ENCODE results near the gene ZBTB17.

Gene ZBTB17

DNA sequence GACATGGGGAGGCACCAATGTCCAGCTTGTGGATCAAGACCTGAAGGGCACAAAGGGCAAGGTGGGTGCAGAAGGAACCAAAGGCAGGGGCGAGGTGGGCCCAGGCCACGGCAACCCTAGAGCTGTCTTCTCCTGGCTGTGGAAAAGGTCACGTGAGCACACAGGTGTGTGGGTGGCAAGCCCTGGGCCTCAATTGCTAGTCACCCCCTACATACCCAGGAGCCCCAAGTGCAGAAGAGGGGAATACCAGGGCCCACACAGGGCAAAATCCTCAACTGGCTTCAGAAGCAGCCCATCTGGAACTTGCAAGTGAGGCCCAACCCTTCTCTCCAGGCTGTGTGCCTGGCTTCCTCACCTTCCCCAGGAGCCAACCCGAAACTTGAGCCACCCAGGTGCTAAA lies 25.6 kb downstream of the ZBTB17 start:
- no peak for DNase-seq (ENCODE audit: low read depth, low spot score)

GRCh38 chr1:15949453-15950245 lies 26.3 kb downstream of the ZBTB17 start:
- peak; percentile 94 for DNase-seq (ENCODE audit: low read depth, low spot score)

More for the DNA sequence above, 25.6 kb downstream of the ZBTB17 start:
- peak overlapping the region; percentile 98 for H3K27ac ChIP-seq

GRCh38 chr1:15948595-15949452 lies 27.1 kb downstream of the ZBTB17 start:
- H3K27ac ChIP-seq = peak overlapping the region; percentile 98
- DNase-seq (ENCODE audit: low read depth, low spot score) = peak; percentile 43

More at GRCh38 chr1:15949453-15950245, 26.3 kb downstream of the ZBTB17 start:
- H3K27ac ChIP-seq = peak overlapping the region; percentile 98

DNA sequence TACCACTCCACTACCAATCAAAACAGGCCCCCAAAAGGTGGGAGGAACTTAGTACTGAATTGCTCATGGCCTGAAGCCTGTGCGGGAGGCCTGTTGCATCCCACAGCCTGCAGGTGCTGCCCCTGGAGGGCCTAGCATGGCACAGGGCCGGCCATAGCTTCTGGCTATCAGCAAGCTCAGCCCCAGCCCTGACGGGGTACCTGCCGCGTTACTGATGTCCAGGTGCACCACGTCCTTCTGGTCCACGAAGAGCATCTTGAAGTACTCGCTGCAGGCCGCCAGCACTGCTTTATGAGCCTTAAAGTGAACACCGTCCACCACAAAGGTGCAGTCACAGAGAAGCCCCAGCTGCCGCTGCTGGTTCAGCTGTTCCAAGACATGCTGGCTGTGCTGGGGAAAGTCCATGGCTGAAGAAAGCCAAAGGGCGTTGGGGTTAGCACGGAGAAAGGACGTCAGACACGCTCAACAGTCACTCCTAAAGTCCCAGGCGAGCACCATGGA lies 27.8 kb downstream of the ZBTB17 start:
- no peak for DNase-seq (ENCODE audit: low read depth, low spot score)
- H3K27ac ChIP-seq = peak overlapping the region; percentile 98

- no peak for DNase-seq (ENCODE audit: low read depth, low spot score)
- peak overlapping the region; percentile 98 for H3K27ac ChIP-seq
Measured at GRCh38 chr1:15947382-15948090, 28.4 kb downstream of the ZBTB17 start.

GRCh38 chr1:15946571-15947381 lies 29.1 kb downstream of the ZBTB17 start:
- no peak overlapping the region for H3K27ac ChIP-seq
- no peak for DNase-seq (ENCODE audit: low read depth, low spot score)

- DNase-seq (ENCODE audit: low read depth, low spot score) = no peak
- H3K27ac ChIP-seq = no peak overlapping the region
Measured at GRCh38 chr1:15945832-15946448, 30.0 kb downstream of the ZBTB17 start.

DNA sequence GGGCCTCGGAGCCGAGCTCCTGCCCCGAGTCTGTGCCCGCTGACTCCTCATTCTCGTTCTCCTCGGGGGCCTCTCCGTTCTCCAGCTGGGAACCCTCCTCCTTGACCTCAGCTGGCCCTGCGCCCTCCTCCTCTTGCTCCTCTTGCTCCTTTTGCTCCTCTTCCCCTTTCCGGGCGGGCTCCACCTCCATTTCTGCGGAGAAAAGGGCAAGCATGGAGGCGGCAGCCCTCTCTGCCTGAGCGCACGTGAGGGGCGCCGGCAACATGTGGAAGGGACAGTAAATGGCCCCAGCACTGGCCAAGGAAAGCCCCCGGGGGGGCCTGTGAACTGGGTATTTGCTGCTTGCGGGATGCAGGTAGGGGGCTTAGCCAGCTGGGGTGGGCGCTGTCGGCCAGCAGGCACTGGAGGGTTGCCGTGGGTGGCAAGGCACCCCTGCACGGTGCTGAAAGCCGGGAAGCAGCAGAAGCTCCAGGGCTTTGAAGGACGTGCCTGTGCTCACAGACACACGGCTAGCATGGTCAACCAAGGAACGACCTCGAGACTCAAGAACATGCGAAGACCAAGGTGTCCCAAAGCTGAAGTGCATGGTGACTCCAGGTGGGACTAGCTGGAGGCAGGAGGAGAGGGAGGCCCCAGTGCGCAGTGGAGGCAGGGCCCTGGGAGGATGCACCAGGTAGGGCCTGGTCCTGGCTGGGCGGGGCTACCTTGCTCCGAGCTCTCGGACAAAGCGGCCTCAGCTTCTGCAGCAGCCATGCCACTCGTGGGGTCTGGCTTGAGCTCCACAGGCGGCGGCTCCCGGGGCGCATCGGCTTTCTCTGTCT lies 30.7 kb downstream of the ZBTB17 start:
- H3K27ac ChIP-seq = no peak overlapping the region
- no peak for DNase-seq (ENCODE audit: low read depth, low spot score)

- H3K27ac ChIP-seq = no peak overlapping the region
- no peak for DNase-seq (ENCODE audit: low read depth, low spot score)
Measured at GRCh38 chr1:15944308-15945010, 31.4 kb downstream of the ZBTB17 start.

- no peak overlapping the region for H3K27ac ChIP-seq
- no peak for DNase-seq (ENCODE audit: low read depth, low spot score)
Measured at GRCh38 chr1:15943992-15944307, 32.0 kb downstream of the ZBTB17 start.

DNA sequence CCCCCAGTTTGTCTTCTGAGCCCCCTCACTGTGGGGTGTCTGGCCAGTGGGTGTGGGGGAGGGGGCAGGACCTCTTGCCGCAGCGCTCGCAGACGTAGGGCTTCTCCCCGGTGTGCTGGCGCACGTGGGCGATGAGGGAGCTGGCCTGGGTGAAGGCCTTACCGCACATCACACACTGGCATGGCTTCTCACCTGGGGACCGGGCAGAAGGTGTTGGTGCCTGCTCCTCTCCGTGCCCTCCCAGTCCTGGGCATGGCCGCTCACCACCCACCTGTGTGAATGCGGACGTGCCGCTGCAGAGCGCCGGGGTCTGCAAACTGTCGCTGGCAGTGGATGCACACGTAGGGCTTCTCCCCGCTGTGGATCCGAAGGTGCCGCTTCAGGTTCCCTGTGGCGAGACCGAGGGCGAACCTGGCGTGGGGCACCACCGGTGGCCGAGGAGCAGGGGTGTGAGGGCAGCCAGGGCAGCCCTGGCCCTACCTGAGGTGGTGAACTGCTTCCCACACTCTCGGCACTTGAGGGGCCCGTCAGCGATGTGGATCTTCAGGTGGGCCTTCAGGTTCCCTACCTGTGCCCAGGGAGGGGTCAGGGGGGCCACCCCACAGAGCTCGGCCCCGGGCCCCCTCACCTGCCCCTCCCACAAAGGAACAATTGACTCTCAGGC lies 32.4 kb downstream of the ZBTB17 start:
- no peak overlapping the region for H3K27ac ChIP-seq
- DNase-seq (ENCODE audit: low read depth, low spot score) = no peak

DNA sequence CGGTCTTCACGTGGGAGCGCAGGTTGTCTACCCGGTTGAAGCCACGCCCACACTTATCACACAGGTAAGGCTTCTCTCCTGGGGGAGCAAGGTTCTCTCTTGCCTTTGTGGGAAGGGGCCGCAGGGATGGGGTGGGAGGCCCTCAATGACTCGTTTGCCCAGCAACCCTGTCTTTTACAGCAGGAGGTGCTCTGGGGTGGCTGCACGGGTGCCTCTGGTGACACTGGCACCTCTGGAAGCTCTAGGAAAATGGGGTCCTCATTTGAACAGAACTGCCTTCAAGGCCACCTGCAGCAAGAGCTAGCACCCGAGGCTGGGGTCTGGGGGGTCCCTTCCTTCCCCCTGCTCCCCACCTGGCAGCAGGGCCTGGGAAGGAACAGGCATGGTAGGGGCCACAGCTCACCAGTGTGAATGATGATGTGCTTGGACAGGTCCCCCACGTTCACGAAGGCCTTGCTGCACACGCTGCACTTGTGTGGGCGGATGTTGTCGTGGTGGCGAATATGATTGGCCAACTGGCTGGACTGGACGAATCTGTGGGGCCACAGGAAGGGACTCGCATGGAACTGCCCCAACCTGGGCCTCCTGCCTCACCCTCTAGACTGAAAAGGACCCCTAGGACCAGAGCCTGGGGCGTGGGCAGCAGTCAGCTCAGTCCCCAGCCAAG lies 33.1 kb downstream of the ZBTB17 start:
- no peak for DNase-seq (ENCODE audit: low read depth, low spot score)
- no peak overlapping the region for H3K27ac ChIP-seq

GRCh38 chr1:15941899-15942660 lies 33.8 kb downstream of the ZBTB17 start:
- H3K27ac ChIP-seq = no peak overlapping the region
- DNase-seq (ENCODE audit: low read depth, low spot score) = no peak

- H3K27ac ChIP-seq = no peak overlapping the region
- no peak for DNase-seq (ENCODE audit: low read depth, low spot score)
Measured at GRCh38 chr1:15941044-15941840, 34.7 kb downstream of the ZBTB17 start.

Data from epithelial cell of prostate (primary cell).